ENCODE measurements around the gene ZSWIM6.

DNA sequence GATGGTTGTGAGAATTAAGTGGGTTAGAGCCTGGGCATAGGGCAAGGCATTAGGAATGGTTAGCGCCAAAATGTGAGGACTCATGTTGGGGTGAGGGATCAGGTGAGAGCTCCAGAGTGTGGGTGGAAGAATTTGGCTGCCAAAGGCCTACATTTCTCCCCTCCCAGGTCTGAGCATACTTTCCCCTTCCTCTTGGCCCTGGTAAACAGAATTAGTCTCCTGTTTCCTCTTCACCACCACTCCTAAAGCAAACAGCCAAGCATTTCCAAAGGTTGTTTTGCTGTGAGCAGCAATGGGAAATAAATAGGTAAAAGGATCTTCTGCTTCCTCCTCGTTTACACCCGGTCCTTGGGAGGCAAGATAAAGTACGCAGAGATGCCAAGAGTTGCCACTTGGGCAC lies 132.5 kb downstream of the ZSWIM6 start:
- TF ChIP-seq POLR2AphosphoS5 (IDR thresholded peaks at IDR 0.05; ENCODE audit: borderline replicate concordance, low read depth, low read length) (no peak), FOXP2 (optimal IDR thresholded peaks at IDR 0.05; ENCODE audit: control extremely low read depth, extremely low read length, insufficient read depth) (no peak)

Data from SK-N-MC (cell line).